ENCODE results near the gene PRKG1. TPM values are rescaled to one million over a fixed set of nuclear protein-coding genes. Genes with fewer than 3 reads are reported as not detected.

Gene PRKG1
- total RNA-seq, 1 donor: 19.5 TPM

- Histone ChIP-seq H3K27ac (ENCODE audit: low read depth, low read length) (no peak overlapping the region), H2AFZ (ENCODE audit: low read length) (no peak overlapping the region), H3K9me3 (ENCODE audit: low read depth, low read length) (no peaks in the 10 kb centered on the region), H3K4me1 (ENCODE audit: insufficient read depth, low read length) (no peaks in the 10 kb centered on the region), H3K79me2 (ENCODE audit: insufficient read depth, low read length) (no peaks in the 10 kb centered on the region), H3K27me3 (ENCODE audit: insufficient read depth, low read length) (no peaks in the 10 kb centered on the region), H3K4me2 (ENCODE audit: insufficient read depth, low read length) (no peak overlapping the region), H3K4me3 (ENCODE audit: insufficient read depth, low read length) (no peak overlapping the region), H4K20me1 (ENCODE audit: insufficient read depth, low read length) (no peaks in the 10 kb centered on the region), H3K36me3 (ENCODE audit: insufficient read depth, low read length) (no peaks in the 10 kb centered on the region)
- TF ChIP-seq CTCF (IDR thresholded peaks at IDR 0.05; ENCODE audit: extremely low read depth, low read depth, low read length): no peak
- no peak for DNase-seq (ENCODE audit: insufficient read length, low spot score, missing footprints)
Observed at GRCh38 chr10:51900180-51900579, 825.9 kb downstream of the PRKG1 start.

- H4K20me1 ChIP-seq (ENCODE audit: insufficient read depth, low read length): no peaks in the 10 kb centered on the region
- H3K9me3 ChIP-seq (ENCODE audit: low read depth, low read length): no peaks in the 10 kb centered on the region
- no peak for DNase-seq (ENCODE audit: insufficient read length, low spot score, missing footprints)
- H3K79me2 ChIP-seq (ENCODE audit: insufficient read depth, low read length): no peaks in the 10 kb centered on the region
- no peak overlapping the region for H3K4me3 ChIP-seq (ENCODE audit: insufficient read depth, low read length)
- no peak overlapping the region for H2AFZ ChIP-seq (ENCODE audit: low read length)
- H3K27ac ChIP-seq (ENCODE audit: low read depth, low read length): no peak overlapping the region
- no peaks in the 10 kb centered on the region for H3K27me3 ChIP-seq (ENCODE audit: insufficient read depth, low read length)
- H3K36me3 ChIP-seq (ENCODE audit: insufficient read depth, low read length): no peaks in the 10 kb centered on the region
- no peak for TF ChIP-seq CTCF (IDR thresholded peaks at IDR 0.05; ENCODE audit: extremely low read depth, low read depth, low read length)
- no peaks in the 10 kb centered on the region for H3K4me1 ChIP-seq (ENCODE audit: insufficient read depth, low read length)
- H3K4me2 ChIP-seq (ENCODE audit: insufficient read depth, low read length): no peak overlapping the region
Observed at GRCh38 chr10:51903675-51904074, 829.4 kb downstream of the PRKG1 start.

- no peak for DNase-seq (ENCODE audit: insufficient read length, low spot score, missing footprints)
- Histone ChIP-seq H3K9me3 (ENCODE audit: low read depth, low read length) (no peaks in the 10 kb centered on the region), H3K79me2 (ENCODE audit: insufficient read depth, low read length) (no peaks in the 10 kb centered on the region), H2AFZ (ENCODE audit: low read length) (no peak overlapping the region), H3K27ac (ENCODE audit: low read depth, low read length) (no peak overlapping the region), H3K4me1 (ENCODE audit: insufficient read depth, low read length) (no peaks in the 10 kb centered on the region), H4K20me1 (ENCODE audit: insufficient read depth, low read length) (no peaks in the 10 kb centered on the region), H3K4me2 (ENCODE audit: insufficient read depth, low read length) (no peak overlapping the region), H3K27me3 (ENCODE audit: insufficient read depth, low read length) (no peaks in the 10 kb centered on the region), H3K36me3 (ENCODE audit: insufficient read depth, low read length) (no peaks in the 10 kb centered on the region), H3K4me3 (ENCODE audit: insufficient read depth, low read length) (no peak overlapping the region)
- no peak for TF ChIP-seq CTCF (IDR thresholded peaks at IDR 0.05; ENCODE audit: extremely low read depth, low read depth, low read length)
Observed at GRCh38 chr10:51905032-51905431, 830.7 kb downstream of the PRKG1 start.

- H3K4me3 ChIP-seq (ENCODE audit: insufficient read depth, low read length): no peak overlapping the region
- no peak for DNase-seq (ENCODE audit: insufficient read length, low spot score, missing footprints)
- no peaks in the 10 kb centered on the region for H3K4me1 ChIP-seq (ENCODE audit: insufficient read depth, low read length)
- no peaks in the 10 kb centered on the region for H3K9me3 ChIP-seq (ENCODE audit: low read depth, low read length)
- H3K27ac ChIP-seq (ENCODE audit: low read depth, low read length): no peak overlapping the region
- H3K79me2 ChIP-seq (ENCODE audit: insufficient read depth, low read length): no peaks in the 10 kb centered on the region
- no peak overlapping the region for H3K4me2 ChIP-seq (ENCODE audit: insufficient read depth, low read length)
- no peaks in the 10 kb centered on the region for H3K36me3 ChIP-seq (ENCODE audit: insufficient read depth, low read length)
- H3K27me3 ChIP-seq (ENCODE audit: insufficient read depth, low read length): no peaks in the 10 kb centered on the region
- no peak for TF ChIP-seq CTCF (IDR thresholded peaks at IDR 0.05; ENCODE audit: extremely low read depth, low read depth, low read length)
- H2AFZ ChIP-seq (ENCODE audit: low read length): no peak overlapping the region
- no peaks in the 10 kb centered on the region for H4K20me1 ChIP-seq (ENCODE audit: insufficient read depth, low read length)
Observed at GRCh38 chr10:51907361-51907760, 833.1 kb downstream of the PRKG1 start.
